SK-N-SH (cell line): ENCODE results near the gene CLIC1. TPM values are rescaled to one million over a fixed set of nuclear protein-coding genes. Genes with fewer than 3 reads are reported as not detected.

Experiments used
- CTCF ChIA-PET: fragments of 300-600, 350-600 bp; formaldehyde crosslinking; extraction: SDS; loops from one replicate; lab custom pipeline; 2021; lab: Yijun Ruan, JAX
- POLR2A ChIA-PET: fragments of 350-600 bp; sonication (Branson Sonifier 250); formaldehyde crosslinking; extraction: SDS; loops from one replicate; lab custom pipeline; 2020; ENCODE audit warnings: antibody characterized with exemption, inconsistent platforms; lab: Yijun Ruan, JAX
- DNase-seq: peaks from one replicate; pipeline ENCODE4 v3.0.0; 2012
- H2AFZ ChIP-seq: fragments of 200-600 bp; sonication (generic); 2 replicates; pipeline ENCODE4 v1.8.1; 2016; ENCODE audit warnings: antibody characterized with exemption, mild to moderate bottlenecking, low read depth
- H3F3A ChIP-seq: fragments of 200-600 bp; sonication (generic); replicated peaks from 2 replicates; pipeline ENCODE3; 2016; ENCODE audit warnings: antibody characterized with exemption, mild to moderate bottlenecking; ENCODE audit not compliant: insufficient read depth
- H3K27ac ChIP-seq, 2 experiments: fragments of 200-500 bp in 1 of 2; fragments of 200-600 bp in 1 of 2; sonication (Bioruptor generic) in 1 of 2; sonication (generic), shearing (Covaris generic) in 1 of 2; 2 replicates each; pipeline versions ENCODE4 v1.5.1 to v1.6.1; 2014 to 2016; ENCODE audit warnings: low read depth in 2 of 2, inconsistent platforms in 1 of 2, low read length in 1 of 2, mild to moderate bottlenecking in 1 of 2, mixed read lengths in 1 of 2
- H3K27me3 ChIP-seq: fragments of 200-600 bp; sonication (generic), shearing (Covaris generic); 2 replicates; pipeline ENCODE4 v1.6.1; 2016; ENCODE audit warnings: mixed run types; ENCODE audit not compliant: insufficient read depth
- H3K36me3 ChIP-seq, 2 experiments: fragments of 200-500 bp in 1 of 2; fragments of 200-600 bp in 1 of 2; sonication (Bioruptor generic) in 1 of 2; sonication (generic) in 1 of 2; replicated peaks in 1 of 2; 2 replicates each; pipeline versions ENCODE3 to v1.5.1; 2014 to 2016; ENCODE audit warnings: low read length in 1 of 2, mild to moderate bottlenecking in 1 of 2; ENCODE audit not compliant: insufficient read depth in 2 of 2, control insufficient read depth in 1 of 2
- H3K4me1 ChIP-seq, 2 experiments: fragments of 200-500 bp in 1 of 2; fragments of 200-600 bp in 1 of 2; sonication (Bioruptor generic) in 1 of 2; sonication (generic), shearing (Covaris generic) in 1 of 2; 2 replicates each; pipeline versions ENCODE4 v1.5.1 to v1.6.1; 2014 to 2016; ENCODE audit warnings: low read depth in 1 of 2, low read length in 1 of 2, mixed run types in 1 of 2; ENCODE audit not compliant: insufficient read depth in 2 of 2, control insufficient read depth in 1 of 2
- H3K4me2 ChIP-seq: fragments of 200-600 bp; sonication (generic), shearing (Covaris generic); 2 replicates; pipeline ENCODE4 v1.6.1; 2017; ENCODE audit warnings: mixed run types
- H3K4me3 ChIP-seq, 2 experiments: fragments of 200-500 bp in 1 of 2; fragments of 200-600 bp in 1 of 2; sonication (Bioruptor generic) in 1 of 2; sonication (generic), shearing (Covaris generic) in 1 of 2; 2 replicates each; pipeline versions ENCODE4 v1.5.1 to v1.8.1; 2014 to 2016; ENCODE audit warnings: low read depth in 2 of 2, inconsistent platforms in 1 of 2, low read length in 1 of 2, mild to moderate bottlenecking in 1 of 2, mixed read lengths in 1 of 2, moderate library complexity in 1 of 2
- H3K79me2 ChIP-seq: fragments of 200-600 bp; sonication (generic); 2 replicates; pipeline ENCODE4 v1.8.1; 2017; ENCODE audit warnings: mild to moderate bottlenecking; ENCODE audit not compliant: insufficient read depth
- H3K9ac ChIP-seq: fragments of 200-600 bp; sonication (generic); 2 replicates; pipeline ENCODE4 v1.6.1; 2017; ENCODE audit warnings: mixed run types
- H3K9me2 ChIP-seq: fragments of 200-600 bp; sonication (generic); 2 replicates; pipeline ENCODE4 v1.6.1; 2017; ENCODE audit warnings: mixed run types
- H3K9me3 ChIP-seq: fragments of 200-600 bp; sonication (generic); 2 replicates; pipeline ENCODE4 v1.6.1; 2017; ENCODE audit warnings: mixed run types, mild to moderate bottlenecking, moderate library complexity
- H4K20me1 ChIP-seq: fragments of 200-600 bp; sonication (generic); 2 replicates; pipeline ENCODE4 v1.6.1; 2017; ENCODE audit warnings: mild to moderate bottlenecking, mixed run types; ENCODE audit not compliant: insufficient read depth
- ELF1 ChIP-seq: IDR thresholded peaks from 2 replicates; pipeline ENCODE4 v1.4.0; 2012
- GATA2 ChIP-seq: sonication (generic); formaldehyde crosslinking; IDR thresholded peaks from 2 replicates; pipeline ENCODE4 v1.5.0; 2020; ENCODE audit warnings: mild to moderate bottlenecking, missing genetic modification reagents
- NFIC ChIP-seq: IDR thresholded peaks from 2 replicates; pipeline ENCODE4 v1.4.0; 2012; ENCODE audit warnings: borderline replicate concordance
- RAD21 ChIP-seq: IDR thresholded peaks from 2 replicates; pipeline ENCODE4 v1.6.1; 2012; ENCODE audit warnings: mild to moderate bottlenecking, low read length
- RXRA ChIP-seq: IDR thresholded peaks from 2 replicates; pipeline ENCODE4 v1.4.0; 2012; ENCODE audit warnings: low read depth, mild to moderate bottlenecking, borderline replicate concordance
- SIN3A ChIP-seq: IDR thresholded peaks from 2 replicates; pipeline ENCODE4 v1.6.1; 2012; ENCODE audit warnings: low read depth, mild to moderate bottlenecking, low read length, moderate library complexity, borderline replicate concordance
- TEAD4 ChIP-seq: IDR thresholded peaks from 2 replicates; pipeline ENCODE4 v1.4.0; 2012; ENCODE audit warnings: mild to moderate bottlenecking, borderline replicate concordance; ENCODE audit not compliant: insufficient read depth
- YY1 ChIP-seq: IDR thresholded peaks from 2 replicates; pipeline ENCODE4 v1.4.0; 2012; ENCODE audit warnings: low read depth, mild to moderate bottlenecking
- WGBS: methylation state at CpG from one replicate; pipeline ENCODE4 v1.1.6; 2017; ENCODE audit warnings: low lambda C conversion rate; 5-methylcytosine and 5-hydroxymethylcytosine counted together
- polyA plus RNA-seq, 3 experiments: library from polyadenylated mRNA; depleted of rRNA; stranded (reverse); fragments of >200 nt; gene quantifications; 2 replicates each; pipeline ENCODE4 v1.2.3, GENCODE V29; 2012
- TF ChIP-seq, protein P1 (sequence below): IDR thresholded peaks from 2 replicates; pipeline ENCODE4 v1.4.0; 2012; ENCODE audit warnings: low read depth, borderline replicate concordance
- TF ChIP-seq, protein P2 (sequence below): fragments of 200-600 bp; sonication (generic); IDR thresholded peaks from 2 replicates; pipeline ENCODE4 v1.6.1; 2017; ENCODE audit warnings: antibody characterized with exemption, mild to moderate bottlenecking, moderate library complexity
- TF ChIP-seq, protein P3 (sequence below): fragments of 150-350 bp; IDR thresholded peaks from 2 replicates; pipeline ENCODE4 v1.6.1; 2016; ENCODE audit warnings: mild to moderate bottlenecking, low read depth, low read length
- TF ChIP-seq, protein P4 (sequence below): fragments of 150-350 bp; IDR thresholded peaks from 2 replicates; pipeline ENCODE4 v1.6.1; 2017; ENCODE audit warnings: antibody characterized with exemption, low read length, low read depth, borderline replicate concordance
- TF ChIP-seq, protein P5 (sequence below): IDR thresholded peaks from 2 replicates; pipeline ENCODE4; 2012

The CLIC1 gene
- polyA plus RNA-seq, 1 of the 3 experiments (the other 2 are of a cell fraction), result 520 TPM

DNA sequence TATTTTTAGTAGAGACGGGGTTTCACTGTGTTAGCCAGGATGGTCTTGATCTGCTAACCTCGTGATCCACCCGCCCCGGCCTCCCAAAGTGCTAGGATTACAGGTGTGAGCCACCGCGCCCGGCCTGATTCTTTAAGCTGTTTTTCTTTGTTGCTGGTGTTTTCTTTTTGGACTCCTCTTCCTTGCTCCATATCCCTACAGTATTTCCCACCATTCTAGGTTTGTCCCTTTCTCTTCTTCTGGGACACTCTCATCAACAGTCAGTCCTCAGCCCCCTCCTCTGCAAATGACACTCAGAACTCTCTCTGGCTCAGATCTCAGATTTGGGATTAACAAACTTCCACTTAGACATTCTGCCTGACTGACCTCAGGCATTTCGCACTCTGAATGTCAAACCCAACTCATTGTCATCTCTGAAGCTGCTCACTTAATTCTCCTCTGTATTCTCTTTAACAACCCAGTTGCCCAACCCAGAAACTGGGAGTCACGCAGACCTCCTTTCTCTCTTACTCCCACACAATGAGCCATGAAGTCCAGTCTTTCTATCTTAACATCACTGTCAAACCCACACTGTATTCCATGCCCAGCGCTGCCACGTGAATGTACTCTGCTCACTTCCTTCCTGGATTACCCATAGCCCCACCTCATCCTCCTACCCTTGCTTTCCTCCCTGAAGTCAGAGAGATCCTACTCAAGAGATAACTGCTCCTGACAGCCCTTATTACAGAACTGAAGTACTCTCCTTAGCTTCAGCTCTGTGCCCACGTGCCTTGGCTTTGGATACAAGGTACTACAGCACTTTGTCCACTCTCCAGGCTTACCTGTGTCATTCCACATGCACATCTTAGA, 10.6 kb downstream of the CLIC1 start (continued):
- TF ChIP-seq, protein P1, sequence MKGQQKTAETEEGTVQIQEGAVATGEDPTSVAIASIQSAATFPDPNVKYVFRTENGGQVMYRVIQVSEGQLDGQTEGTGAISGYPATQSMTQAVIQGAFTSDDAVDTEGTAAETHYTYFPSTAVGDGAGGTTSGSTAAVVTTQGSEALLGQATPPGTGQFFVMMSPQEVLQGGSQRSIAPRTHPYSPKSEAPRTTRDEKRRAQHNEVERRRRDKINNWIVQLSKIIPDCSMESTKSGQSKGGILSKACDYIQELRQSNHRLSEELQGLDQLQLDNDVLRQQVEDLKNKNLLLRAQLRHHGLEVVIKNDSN, result no peak
- no peak for TF ChIP-seq TEAD4
- no peak for TF ChIP-seq RAD21
- TF ChIP-seq, protein P2, sequence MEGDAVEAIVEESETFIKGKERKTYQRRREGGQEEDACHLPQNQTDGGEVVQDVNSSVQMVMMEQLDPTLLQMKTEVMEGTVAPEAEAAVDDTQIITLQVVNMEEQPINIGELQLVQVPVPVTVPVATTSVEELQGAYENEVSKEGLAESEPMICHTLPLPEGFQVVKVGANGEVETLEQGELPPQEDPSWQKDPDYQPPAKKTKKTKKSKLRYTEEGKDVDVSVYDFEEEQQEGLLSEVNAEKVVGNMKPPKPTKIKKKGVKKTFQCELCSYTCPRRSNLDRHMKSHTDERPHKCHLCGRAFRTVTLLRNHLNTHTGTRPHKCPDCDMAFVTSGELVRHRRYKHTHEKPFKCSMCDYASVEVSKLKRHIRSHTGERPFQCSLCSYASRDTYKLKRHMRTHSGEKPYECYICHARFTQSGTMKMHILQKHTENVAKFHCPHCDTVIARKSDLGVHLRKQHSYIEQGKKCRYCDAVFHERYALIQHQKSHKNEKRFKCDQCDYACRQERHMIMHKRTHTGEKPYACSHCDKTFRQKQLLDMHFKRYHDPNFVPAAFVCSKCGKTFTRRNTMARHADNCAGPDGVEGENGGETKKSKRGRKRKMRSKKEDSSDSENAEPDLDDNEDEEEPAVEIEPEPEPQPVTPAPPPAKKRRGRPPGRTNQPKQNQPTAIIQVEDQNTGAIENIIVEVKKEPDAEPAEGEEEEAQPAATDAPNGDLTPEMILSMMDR, result no peak

DNA sequence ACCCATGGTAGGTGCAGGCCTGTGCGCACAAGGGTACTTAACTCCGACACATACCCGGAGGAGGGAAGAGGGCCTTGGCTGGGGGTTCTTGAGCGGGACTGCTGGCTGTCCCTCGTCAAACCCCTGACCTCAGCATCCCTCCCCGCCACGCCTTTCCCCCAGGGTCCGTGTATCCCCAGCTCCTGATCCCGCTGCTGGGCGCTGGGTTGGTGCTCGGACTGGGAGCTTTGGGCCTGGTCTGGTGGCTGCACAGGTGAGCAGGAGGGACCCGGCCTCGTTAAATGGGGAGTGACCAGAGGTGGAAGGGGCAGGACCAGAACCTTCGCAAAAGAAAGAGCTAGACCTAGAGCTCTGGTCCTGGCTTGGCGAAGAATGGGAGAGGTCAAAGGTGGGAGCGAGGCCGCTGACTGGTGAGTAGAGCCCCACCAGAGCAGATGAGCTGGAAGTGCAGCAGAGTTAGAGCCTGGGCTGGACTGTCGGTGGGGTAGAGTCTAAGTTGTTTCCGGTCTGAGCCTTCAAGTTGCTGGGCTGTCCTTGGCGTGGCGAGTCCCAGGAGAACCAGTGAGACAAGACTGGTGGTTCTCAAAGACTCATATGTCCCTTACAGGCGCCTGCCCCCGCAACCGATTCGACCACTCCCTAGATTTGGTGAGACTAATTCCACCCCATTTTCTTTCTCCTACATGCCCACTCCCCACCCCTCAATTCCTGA, 12.2 kb downstream of the CLIC1 start:
- H3K9me3 ChIP-seq, result no peaks in the 10 kb centered on the region
- WGBS, result 96% methylated on average over 17 of the region's 25 CpGs
- H3K79me2 ChIP-seq, result peaks cover 9% of the 10 kb centered on the region; the same call in 1 of the 2 replicates
- no peak overlapping the region for H3K27ac ChIP-seq
- H3K4me2 ChIP-seq, result no peak overlapping the region
- H3K9ac ChIP-seq, result no peak overlapping the region
- DNase-seq, result no peak
- peaks cover 5% of the 10 kb centered on the region; the same call in 1 of the 2 replicates for H4K20me1 ChIP-seq
- ChIA-PET CTCF (interaction anchor here (0.9 to 1.6 kb wide), 4 partner anchors 10 to 72 kb away, joined by 3 to 4 read pairs (median 4); partner anchors contain the start of gene VARS1), POLR2A (no interaction called here)
- H3F3A ChIP-seq, result peaks cover 4% of the 10 kb centered on the region
- TF ChIP-seq, protein P3, sequence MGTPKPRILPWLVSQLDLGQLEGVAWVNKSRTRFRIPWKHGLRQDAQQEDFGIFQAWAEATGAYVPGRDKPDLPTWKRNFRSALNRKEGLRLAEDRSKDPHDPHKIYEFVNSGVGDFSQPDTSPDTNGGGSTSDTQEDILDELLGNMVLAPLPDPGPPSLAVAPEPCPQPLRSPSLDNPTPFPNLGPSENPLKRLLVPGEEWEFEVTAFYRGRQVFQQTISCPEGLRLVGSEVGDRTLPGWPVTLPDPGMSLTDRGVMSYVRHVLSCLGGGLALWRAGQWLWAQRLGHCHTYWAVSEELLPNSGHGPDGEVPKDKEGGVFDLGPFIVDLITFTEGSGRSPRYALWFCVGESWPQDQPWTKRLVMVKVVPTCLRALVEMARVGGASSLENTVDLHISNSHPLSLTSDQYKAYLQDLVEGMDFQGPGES, result no peak
- TF ChIP-seq SIN3A (no peak), NFIC (no peak), RXRA (no peak), ELF1 (no peak), YY1 (no peak), GATA2 (CRISPR knock-in tag) (no peak)
- TF ChIP-seq, protein P4, sequence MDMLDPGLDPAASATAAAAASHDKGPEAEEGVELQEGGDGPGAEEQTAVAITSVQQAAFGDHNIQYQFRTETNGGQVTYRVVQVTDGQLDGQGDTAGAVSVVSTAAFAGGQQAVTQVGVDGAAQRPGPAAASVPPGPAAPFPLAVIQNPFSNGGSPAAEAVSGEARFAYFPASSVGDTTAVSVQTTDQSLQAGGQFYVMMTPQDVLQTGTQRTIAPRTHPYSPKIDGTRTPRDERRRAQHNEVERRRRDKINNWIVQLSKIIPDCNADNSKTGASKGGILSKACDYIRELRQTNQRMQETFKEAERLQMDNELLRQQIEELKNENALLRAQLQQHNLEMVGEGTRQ, result no peak
- TF ChIP-seq, protein P5, sequence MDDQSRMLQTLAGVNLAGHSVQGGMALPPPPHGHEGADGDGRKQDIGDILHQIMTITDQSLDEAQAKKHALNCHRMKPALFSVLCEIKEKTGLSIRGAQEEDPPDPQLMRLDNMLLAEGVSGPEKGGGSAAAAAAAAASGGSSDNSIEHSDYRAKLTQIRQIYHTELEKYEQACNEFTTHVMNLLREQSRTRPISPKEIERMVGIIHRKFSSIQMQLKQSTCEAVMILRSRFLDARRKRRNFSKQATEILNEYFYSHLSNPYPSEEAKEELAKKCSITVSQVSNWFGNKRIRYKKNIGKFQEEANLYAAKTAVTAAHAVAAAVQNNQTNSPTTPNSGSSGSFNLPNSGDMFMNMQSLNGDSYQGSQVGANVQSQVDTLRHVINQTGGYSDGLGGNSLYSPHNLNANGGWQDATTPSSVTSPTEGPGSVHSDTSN, result no peak
- no peak overlapping the region for H2AFZ ChIP-seq
- H3K27me3 ChIP-seq, result no peaks in the 10 kb centered on the region
- peaks cover 6 to 7% of the 10 kb centered on the region in 2 experiments; a peak in 1 of 4 replicates for H3K4me1 ChIP-seq
- H3K36me3 ChIP-seq, result peaks cover 21 to 26% of the 10 kb centered on the region in 2 experiments
- H3K9me2 ChIP-seq, result no peaks in the 10 kb centered on the region
- H3K4me3 ChIP-seq, result no peak overlapping the region
